Esophagus (tissue), 2 donors: ENCODE results near the gene ARL8A. TPM values are rescaled to one million over a fixed set of nuclear protein-coding genes. Genes with fewer than 3 reads are reported as not detected.
A peak's percentile ranks its signal among the peaks of the same experiment; 100 is the strongest.

Experiments used
- H3K27ac ChIP-seq, 2 donors: one replicate each; pipeline ENCODE4 v1.5.1; 2013; ENCODE audit warnings: low read depth in 2 of 2, mild to moderate bottlenecking in 2 of 2, inconsistent platforms in 1 of 2, low read length in 1 of 2, moderate library complexity in 1 of 2
- H3K27me3 ChIP-seq, 2 donors: one replicate each; pipeline ENCODE4 v1.6.1; 2013; ENCODE audit warnings: low read length in 2 of 2, control low read depth in 1 of 2, mild to moderate bottlenecking in 1 of 2; ENCODE audit not compliant: insufficient read depth in 2 of 2, control insufficient read depth in 1 of 2
- H3K36me3 ChIP-seq, 2 donors: one replicate each; pipeline ENCODE4 v1.6.1; 2013; ENCODE audit warnings: low read length in 1 of 2; ENCODE audit not compliant: control insufficient read depth in 2 of 2, insufficient read depth in 2 of 2
- H3K4me1 ChIP-seq, 2 donors: one replicate each; pipeline ENCODE4 v1.6.1; 2013; ENCODE audit warnings: low read length in 1 of 2; ENCODE audit not compliant: control insufficient read depth in 2 of 2, insufficient read depth in 2 of 2
- H3K4me3 ChIP-seq, 2 donors: one replicate each; pipeline ENCODE4 v1.5.1; 2013; ENCODE audit warnings: low read length in 2 of 2, mild to moderate bottlenecking in 2 of 2, low read depth in 1 of 2, moderate library complexity in 1 of 2
- H3K9me3 ChIP-seq, 2 donors: one replicate each; pipeline ENCODE4 v1.6.1; 2013; ENCODE audit warnings: mild to moderate bottlenecking in 2 of 2, low read depth in 1 of 2, low read length in 1 of 2, moderate library complexity in 1 of 2; ENCODE audit not compliant: control insufficient read depth in 2 of 2, insufficient read depth in 1 of 2
- WGBS, 2 donors: extraction: QIAGEN DNeasy Blood & Tissue Kit; methylation state at CpG; one replicate each; pipeline ENCODE4 v1.1.7; 2013; 5-methylcytosine and 5-hydroxymethylcytosine counted together
- polyA plus RNA-seq, 2 donors: library from polyadenylated mRNA; stranded (reverse); fragments of 200-250 nt; gene quantifications; one replicate each; pipeline ENCODE4 v1.2.3, GENCODE V29; 2013
- donor health status: healthy with polysubstance abuse.
- donor health status: Bipolar disorder and iron deficiency.

Gene ARL8A
- polyA plus RNA-seq, 2 donors = 18.3 to 18.6 TPM

DNA sequence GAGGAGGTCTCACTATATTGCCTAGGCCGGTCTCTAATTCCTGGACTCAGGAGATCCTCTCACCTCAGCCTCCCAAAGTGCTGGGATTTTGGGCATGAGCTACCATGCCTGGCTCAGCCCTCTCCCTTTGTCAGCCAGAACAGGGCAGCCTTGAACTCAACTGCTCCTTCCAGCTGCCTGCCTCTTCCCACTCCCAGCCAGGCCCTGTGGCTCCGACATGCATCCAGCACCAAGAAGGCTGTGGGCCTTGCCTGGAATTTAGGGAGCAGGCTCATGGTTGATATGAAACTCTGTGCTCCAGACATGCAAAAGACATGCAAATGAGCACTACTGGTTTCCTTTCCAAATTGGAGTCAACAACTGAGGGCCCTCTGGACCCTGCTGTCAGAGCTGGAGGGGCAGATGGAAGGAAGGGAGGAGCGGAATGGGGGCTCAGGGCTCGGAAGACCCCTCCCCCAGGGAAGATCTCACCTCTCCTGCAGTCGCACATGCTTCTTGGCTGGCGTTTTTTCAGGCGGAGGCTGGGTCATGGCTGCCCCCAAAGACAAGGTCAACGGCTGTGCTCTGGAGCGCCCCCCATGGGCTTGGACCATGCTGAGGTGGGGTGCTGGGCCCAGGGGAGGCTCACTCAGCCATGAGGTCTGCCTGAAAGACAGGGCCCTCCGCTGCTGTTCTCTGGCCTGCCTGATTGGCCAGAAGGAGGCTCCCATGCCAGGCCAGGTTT is 14.4 kb upstream of the ARL8A start:
- H3K4me3 ChIP-seq = peak overlapping the region in 1 of 2 donors; percentile 42
- no peaks in the 10 kb centered on the region for H3K27me3 ChIP-seq
- H3K9me3 ChIP-seq = no peaks in the 10 kb centered on the region
- no peaks in the 10 kb centered on the region for H3K36me3 ChIP-seq
- 82% methylated on average over 10 of the region's 10 CpGs for WGBS, 2 donors
- peaks cover 0 to 4% of the 10 kb centered on the region in 2 donors for H3K4me1 ChIP-seq
- H3K27ac ChIP-seq = peak overlapping the region in 1 of 2 donors; percentile 2

- no peaks in the 10 kb centered on the region for H3K9me3 ChIP-seq
- H3K4me3 ChIP-seq = no peak overlapping the region
- WGBS, 2 donors = 92 to 95% methylated on average over 10 of the region's 10 CpGs
- no peaks in the 10 kb centered on the region for H3K36me3 ChIP-seq
- peaks cover 0 to 4% of the 10 kb centered on the region in 2 donors for H3K4me1 ChIP-seq
- H3K27ac ChIP-seq = no peak overlapping the region
- no peaks in the 10 kb centered on the region for H3K27me3 ChIP-seq
Observed at GRCh38 chr1:202157945-202158344, 13.4 kb upstream of the ARL8A start.

DNA sequence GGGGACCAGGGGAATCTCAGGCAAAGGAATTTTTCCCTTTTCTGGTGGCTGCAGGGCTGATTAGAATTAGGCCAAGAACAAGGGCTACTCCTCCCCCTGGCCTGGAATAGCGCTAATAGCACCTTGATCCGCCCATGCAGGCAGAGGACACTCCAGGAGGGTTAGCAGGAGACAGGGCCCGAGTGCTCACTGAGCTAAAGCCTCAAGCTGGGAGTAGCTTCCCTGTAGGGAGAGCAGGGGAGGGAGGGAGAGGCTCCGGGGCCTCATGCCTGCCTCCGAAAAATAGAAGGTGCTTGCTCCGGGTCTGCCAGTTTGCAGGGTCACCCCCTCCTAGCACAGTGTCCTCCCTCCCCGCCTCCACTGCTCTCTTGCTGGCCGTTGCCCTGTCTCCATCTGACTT is 12.1 kb upstream of the ARL8A start:
- Histone ChIP-seq H3K4me1 (peaks cover 0 to 4% of the 10 kb centered on the region in 2 donors), H3K4me3 (no peak overlapping the region), H3K27me3 (no peaks in the 10 kb centered on the region), H3K36me3 (no peaks in the 10 kb centered on the region), H3K27ac (no peak overlapping the region), H3K9me3 (no peaks in the 10 kb centered on the region)
- WGBS, 2 donors = 87 to 88% methylated on average over 8 of the region's 8 CpGs

GRCh38 chr1:202155478-202156021 is 11.0 kb upstream of the ARL8A start:
- no peaks in the 10 kb centered on the region for H3K36me3 ChIP-seq
- H3K4me1 ChIP-seq = peaks cover 0 to 4% of the 10 kb centered on the region in 2 donors
- WGBS, 2 donors = 32 to 35% methylated on average over 8 of the region's 8 CpGs
- no peak overlapping the region for H3K27ac ChIP-seq
- H3K4me3 ChIP-seq = no peak overlapping the region
- H3K9me3 ChIP-seq = no peaks in the 10 kb centered on the region
- no peaks in the 10 kb centered on the region for H3K27me3 ChIP-seq

GRCh38 chr1:202154766-202155477 is 10.4 kb upstream of the ARL8A start:
- H3K9me3 ChIP-seq = no peaks in the 10 kb centered on the region
- H3K4me1 ChIP-seq = peaks cover 0 to 4% of the 10 kb centered on the region in 2 donors
- WGBS, 2 donors = 41 to 48% methylated on average over 11 of the region's 11 CpGs
- H3K27me3 ChIP-seq = no peaks in the 10 kb centered on the region
- H3K27ac ChIP-seq = no peak overlapping the region
- no peaks in the 10 kb centered on the region for H3K36me3 ChIP-seq
- no peak overlapping the region for H3K4me3 ChIP-seq

- no peaks in the 10 kb centered on the region for H3K9me3 ChIP-seq
- WGBS, 2 donors = 84 to 87% methylated on average over 10 of the region's 10 CpGs
- H3K4me3 ChIP-seq = no peak overlapping the region
- no peaks in the 10 kb centered on the region for H3K36me3 ChIP-seq
- H3K27me3 ChIP-seq = no peaks in the 10 kb centered on the region
- peaks cover 0 to 4% of the 10 kb centered on the region in 2 donors for H3K4me1 ChIP-seq
- H3K27ac ChIP-seq = no peak overlapping the region
Observed at GRCh38 chr1:202154148-202154765, 9.7 kb upstream of the ARL8A start.

GRCh38 chr1:202153284-202153683 is 8.7 kb upstream of the ARL8A start:
- Histone ChIP-seq H3K9me3 (no peaks in the 10 kb centered on the region), H3K4me3 (no peak overlapping the region), H3K4me1 (peaks cover 0 to 4% of the 10 kb centered on the region in 2 donors), H3K27ac (no peak overlapping the region), H3K36me3 (no peaks in the 10 kb centered on the region), H3K27me3 (no peaks in the 10 kb centered on the region)
- WGBS, 2 donors = 89 to 94% methylated on average over 4 of the region's 4 CpGs

- H3K36me3 ChIP-seq = no peaks in the 10 kb centered on the region
- no peaks in the 10 kb centered on the region for H3K27me3 ChIP-seq
- no peak overlapping the region for H3K27ac ChIP-seq
- H3K4me3 ChIP-seq = no peak overlapping the region
- peaks cover 0 to 4% of the 10 kb centered on the region in 2 donors for H3K4me1 ChIP-seq
- WGBS, 2 donors = 91% methylated on average over 10 of the region's 10 CpGs
- no peaks in the 10 kb centered on the region for H3K9me3 ChIP-seq
Observed at GRCh38 chr1:202152399-202152798, 7.9 kb upstream of the ARL8A start.

DNA sequence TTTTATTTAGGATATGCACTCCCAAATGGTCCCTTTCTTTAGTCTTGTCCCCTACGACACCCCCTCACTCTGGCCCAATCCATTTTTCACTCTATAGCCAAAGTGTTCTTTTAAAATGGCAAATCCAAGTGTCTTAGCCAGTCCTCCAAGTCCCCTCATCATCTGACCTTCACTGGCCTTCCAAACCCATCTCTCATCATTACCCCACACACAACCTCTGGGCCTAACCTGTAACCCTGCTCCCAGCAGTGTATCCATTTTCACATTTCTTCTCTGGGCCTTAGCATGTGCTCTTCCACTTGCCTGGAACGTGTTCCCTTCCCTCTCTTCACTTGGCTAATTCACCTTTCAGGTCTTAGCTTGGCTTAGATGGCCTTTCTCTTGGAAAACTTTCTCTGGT is 6.5 kb upstream of the ARL8A start:
- Histone ChIP-seq H3K27ac (no peak overlapping the region), H3K4me3 (no peak overlapping the region), H3K9me3 (no peaks in the 10 kb centered on the region), H3K4me1 (peaks cover 0 to 4% of the 10 kb centered on the region in 2 donors), H3K36me3 (no peaks in the 10 kb centered on the region), H3K27me3 (no peaks in the 10 kb centered on the region)
- WGBS, 2 donors = 88 to 98% methylated on average over 2 of the region's 2 CpGs
